Activated CD4-positive, alpha-beta T cell treated with anti-CD3 and anti-CD28 coated beads, Interleukin-10, Interleukin-2, amounts not matched to agents 100 ng/mL and 50 ng/mL, durations not matched to agents 16 hours and 8 hours (primary cell): ENCODE results near the gene SGK2.

Experiments used
- DNase-seq: peaks from one replicate; pipeline ENCODE4 v3.0.0-alpha.2; 2020

The SGK2 gene

DNA sequence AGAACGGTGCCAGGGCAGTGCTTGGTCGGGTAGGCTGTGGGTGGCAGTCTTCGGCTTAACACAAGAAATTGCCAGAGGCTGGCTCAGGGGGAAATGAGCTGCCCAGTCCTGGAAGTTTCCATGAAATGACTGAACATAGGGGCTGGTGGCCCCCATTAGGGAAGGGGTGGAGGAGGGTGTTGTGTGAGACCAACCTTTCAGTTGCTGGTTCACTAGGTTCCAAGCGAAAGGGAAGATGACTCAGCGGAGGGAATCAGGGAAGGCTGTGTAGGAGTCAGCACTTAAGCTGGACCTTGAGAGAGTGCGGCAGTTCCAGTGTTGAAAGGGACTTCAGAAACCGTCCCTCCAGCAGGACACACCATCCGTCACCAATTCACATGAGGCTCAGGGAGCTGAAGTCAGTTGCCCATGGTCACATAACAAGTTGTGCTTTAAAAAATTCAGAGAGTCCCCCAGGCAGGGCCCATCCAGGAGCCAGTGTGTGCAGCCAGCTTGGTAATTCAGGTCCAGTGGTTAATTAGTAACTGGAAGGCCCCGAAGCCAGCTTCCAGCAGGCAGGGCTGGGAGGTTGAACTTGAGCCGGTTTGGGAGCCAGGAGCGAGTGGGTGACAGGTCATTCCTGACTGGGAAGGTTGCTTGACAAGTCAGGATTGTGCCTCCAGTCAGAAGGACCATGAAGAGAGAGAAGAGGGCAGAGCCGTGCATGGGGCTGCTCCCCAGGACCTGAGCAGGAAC is at the start of gene SGK2:
Gene SGK2, plus strand, starts transcription at position 616 of the 735 bp plus-strand sequence. CDS start 7,469 bp downstream, outside the sequence.
- no peak for DNase-seq

- DNase-seq: no peak
These were observed 46.9 kb upstream of the SGK2 start for GRCh38 chr20:43511879-43512278.

DNA sequence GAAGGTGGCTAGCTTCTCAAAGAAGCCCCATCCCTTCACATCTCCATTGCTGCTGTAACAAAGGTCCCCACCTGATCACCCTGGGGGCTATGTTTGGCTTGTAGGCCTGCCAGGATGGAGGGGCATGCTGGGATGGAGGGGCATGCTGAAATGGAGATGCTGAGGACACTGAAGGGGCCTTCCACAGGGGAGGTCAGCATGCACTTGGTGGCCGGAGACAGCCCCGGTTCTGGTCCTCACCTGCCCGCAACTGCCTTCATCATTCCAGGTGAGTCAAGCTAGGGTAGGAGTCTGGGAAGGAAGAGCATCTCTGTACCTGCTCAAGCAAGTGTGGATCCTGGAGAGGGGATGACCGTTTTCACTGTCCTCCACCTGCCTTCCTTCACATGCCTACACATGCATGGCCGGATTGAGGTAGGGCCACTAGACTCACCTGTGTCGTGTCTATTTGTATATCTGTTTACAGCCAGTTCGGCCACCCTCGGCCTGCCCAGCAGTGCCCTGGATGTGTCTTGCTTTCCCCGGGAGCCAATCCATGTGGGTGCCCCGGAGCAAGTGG is 45.4 kb upstream of the SGK2 start:
- DNase-seq: no peak

DNA sequence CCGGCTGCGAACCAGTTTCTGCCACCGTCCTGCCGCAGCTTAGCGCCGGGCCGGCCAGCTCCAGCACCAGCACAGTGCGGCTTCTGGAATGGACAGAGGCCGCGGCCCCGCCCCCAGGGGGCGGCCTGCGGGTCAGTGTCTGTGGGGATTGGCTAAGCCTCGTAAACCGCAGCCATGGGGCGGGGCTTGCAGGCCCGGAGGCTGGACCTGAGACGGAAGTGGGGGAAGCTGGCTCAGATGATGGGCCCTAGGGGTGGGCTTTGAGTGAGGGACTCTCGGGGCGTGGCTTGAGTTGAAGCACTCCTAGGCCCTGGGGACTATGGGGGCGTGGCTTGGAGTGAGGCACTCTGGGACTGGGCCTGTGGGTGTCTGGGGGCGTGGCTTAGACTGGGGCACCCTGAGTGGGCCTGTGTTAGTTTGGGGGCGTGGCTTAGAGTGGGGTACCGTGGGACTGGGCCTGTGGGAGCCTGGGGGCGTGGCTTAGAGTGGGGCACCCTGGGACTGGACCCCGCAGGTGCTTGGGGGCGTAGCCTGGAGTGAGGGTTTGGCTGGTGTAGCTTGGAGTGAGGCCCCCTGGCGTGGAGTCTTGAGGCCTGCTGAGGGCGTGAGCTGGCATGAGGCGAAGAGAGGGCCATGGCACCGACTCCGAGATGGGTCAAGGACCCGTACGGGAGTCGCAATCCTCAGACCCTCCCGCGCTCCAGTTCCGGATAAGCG is 44.7 kb upstream of the SGK2 start:
- peak; percentile 97 for DNase-seq

DNA sequence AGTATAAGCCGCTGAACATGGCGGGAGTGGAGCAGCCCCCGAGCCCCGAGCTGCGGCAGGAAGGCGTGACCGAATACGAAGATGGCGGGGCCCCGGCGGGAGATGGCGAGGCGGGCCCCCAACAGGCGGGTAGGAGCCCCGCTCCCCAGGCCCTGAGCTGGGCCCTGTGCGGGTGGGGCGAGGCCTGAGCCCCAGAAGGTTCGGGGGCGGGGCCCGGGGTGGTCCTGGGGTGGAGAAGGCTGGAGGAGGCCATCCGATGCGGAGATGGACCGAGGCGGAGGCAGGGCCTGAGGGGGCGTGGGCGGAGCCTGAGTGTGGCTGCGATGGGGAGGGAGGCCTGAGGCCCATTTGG is 44.2 kb upstream of the SGK2 start:
- peak; percentile 16 for DNase-seq

DNA sequence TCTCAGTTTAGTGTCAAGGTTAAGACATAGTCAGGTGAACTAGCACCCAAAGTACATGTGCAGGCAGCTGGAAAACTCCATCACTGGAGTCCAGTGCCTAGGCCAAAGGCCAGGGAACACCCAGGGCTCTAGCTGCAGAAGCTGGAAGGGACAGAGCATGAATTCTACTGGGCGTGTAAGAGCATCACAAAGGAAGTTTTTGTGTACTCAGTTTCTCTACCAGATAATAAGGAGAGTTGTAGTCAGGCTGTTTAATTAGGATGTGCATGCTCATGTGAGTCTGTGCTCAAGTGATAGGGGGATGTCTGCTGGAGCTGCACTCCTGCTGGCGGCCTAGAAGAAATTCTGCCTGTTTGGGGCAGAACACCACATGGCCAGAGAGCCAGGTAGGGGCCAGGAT is 43.2 kb upstream of the SGK2 start:
- DNase-seq: no peak

DNA sequence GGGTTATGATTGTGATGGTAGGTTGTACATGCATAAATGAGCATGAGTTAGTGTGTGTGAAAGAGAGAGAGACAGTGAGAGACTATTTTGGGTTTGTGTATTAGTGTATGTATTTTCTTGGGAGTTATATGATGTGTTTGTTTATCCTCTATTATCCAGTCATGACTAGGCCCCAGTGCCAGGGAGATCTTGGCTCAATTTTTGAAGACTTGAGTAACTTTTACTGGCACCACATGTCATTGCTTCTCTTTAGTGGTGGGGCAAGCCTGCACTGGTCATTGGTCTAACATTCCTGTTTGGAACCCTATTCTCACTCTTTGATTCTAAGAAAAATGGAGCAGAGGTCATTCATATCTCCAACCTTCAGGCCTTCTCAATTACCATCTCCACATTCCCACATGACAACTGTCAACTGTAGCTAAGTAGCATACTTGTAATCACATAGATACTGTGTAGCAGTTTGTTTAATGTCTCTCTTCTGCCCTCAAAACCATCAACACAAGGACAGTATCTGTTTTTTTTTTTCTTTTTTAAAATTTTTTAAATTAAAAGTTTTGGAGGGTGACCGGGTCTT is 42.5 kb upstream of the SGK2 start:
- no peak for DNase-seq

DNA sequence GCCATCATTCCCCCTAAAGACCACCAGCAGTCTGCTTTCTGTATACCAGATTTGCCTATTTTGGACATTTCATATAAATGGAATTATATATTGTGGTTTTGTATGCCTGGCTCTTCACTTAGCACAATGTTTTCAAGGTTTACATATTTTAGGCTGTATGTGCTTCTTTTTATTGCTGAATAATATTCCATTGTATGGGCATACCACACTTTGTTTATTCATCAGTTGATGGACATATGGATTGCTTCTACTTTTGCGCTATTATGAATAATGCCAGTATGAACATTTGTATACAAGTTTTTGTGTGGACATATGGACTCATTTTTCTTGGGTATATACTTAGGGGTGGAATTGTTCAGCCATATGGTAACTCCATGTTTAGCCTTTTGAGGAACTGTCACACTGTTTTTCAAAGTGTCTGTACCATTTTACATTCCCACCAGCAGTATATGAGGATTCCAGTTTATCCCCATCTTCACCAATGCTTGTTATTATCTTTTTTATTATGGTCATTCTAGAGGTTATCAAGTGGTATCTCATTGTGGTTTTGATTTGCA is 38.7 kb upstream of the SGK2 start:
- no peak for DNase-seq

GRCh38 chr20:43525021-43525420 is 33.8 kb upstream of the SGK2 start:
- no peak for DNase-seq

GRCh38 chr20:43528258-43528875 is 30.5 kb upstream of the SGK2 start:
- DNase-seq: no peak

DNA sequence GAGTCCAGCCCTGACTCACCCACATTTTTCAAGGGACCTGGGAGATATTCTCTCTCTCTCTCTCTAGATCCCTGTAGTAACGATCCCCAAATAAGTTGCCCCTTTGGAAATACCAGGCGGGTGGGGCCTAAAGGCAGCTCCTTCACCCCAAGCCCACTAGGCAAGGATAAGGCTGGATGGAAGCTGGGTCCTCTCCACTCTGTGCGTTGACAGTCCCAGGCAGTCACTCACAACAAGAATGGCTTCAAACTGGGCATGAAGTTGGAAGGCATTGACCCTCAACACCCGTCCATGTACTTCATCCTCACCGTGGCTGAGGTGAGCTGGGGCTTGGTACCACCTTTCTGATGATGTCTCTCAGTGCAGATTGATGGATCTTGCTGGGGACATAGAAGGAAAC is 29.8 kb upstream of the SGK2 start:
- DNase-seq: no peak

- no peak for DNase-seq
These were observed 29.2 kb upstream of the SGK2 start for GRCh38 chr20:43529457-43530153.

DNA sequence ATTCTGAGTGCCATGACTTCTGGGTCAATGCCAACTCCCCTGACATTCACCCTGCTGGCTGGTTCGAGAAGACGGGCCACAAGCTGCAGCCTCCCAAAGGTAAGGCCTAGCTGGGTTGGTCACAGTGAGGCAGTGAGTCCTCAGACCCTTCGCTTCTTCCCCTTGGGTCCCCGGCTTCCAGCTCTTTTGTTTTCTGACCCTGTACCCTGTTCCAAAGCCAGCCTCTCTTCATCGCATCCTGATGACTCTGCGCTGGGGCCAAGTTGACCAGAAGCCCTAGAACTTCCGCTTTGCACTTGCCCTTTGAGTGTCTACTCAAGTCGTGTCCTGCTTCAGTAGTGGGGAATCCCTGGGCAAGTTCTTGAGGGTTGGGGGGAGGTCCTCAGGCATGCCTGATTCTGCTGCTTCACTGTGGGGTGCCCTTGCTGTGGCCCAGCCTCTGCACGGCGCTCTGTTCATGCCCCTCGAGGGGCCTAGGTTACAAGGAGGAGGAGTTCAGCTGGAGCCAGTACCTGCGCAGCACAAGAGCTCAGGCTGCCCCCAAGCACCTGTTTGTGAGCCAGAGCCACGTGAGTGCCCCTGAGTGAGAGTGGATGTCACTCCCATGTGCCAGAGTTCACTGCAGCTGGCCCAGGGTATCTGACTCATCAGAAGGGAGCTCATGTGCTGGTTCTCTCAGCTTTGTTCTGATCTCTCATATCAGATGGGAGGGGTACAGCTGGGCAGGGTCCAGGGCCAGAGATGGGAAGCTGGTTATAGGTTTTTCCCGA is 28.3 kb upstream of the SGK2 start:
- no peak for DNase-seq

DNA sequence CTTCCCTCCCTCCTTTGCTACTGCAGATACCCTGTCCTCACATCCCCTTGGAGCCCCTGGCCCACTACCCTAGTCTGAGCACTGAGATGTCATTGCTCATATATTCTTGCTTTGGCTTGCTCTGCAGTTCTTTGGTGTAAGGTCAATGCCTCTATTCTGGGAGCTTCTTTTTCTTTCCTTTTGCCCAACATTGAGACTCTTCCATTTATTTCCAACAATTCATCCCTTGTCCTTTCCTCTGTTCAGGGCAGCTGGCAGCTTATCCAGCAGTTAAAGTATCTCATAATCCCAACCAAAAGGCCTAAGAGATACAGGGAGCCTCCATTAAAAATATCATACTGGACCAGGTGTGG is 27.8 kb upstream of the SGK2 start:
- no peak for DNase-seq

- DNase-seq: no peak
These were observed 26.3 kb upstream of the SGK2 start for GRCh38 chr20:43532416-43533055.

- DNase-seq: no peak
These were observed 25.8 kb upstream of the SGK2 start for GRCh38 chr20:43533060-43533459.

GRCh38 chr20:43534016-43534415 is 24.8 kb upstream of the SGK2 start:
- DNase-seq: no peak

DNA sequence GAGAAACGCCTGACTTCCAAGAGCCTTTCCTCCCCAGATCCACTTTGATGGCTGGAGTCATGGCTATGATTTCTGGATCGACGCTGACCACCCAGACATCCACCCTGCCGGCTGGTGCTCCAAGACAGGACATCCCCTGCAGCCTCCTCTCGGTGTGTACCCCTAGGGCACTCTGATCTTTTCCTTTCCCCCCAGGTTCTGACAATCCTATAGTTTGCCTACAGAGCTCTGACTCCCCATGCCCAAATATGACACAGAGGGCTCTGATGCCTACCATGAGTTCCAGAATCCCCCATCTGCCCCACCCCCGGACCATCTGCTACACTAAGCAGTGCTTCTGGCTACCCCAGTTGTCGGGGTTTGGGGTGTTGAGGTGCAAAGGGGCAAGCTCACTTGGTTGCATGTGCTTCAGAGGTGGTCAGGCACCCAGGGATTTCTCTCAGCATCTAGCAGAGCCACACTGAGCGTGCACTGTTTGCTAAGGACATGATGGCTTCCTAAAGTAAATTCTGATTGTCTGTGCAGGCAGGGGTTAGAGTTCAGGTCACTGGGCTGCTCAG is 24.0 kb upstream of the SGK2 start:
- no peak for DNase-seq

DNA sequence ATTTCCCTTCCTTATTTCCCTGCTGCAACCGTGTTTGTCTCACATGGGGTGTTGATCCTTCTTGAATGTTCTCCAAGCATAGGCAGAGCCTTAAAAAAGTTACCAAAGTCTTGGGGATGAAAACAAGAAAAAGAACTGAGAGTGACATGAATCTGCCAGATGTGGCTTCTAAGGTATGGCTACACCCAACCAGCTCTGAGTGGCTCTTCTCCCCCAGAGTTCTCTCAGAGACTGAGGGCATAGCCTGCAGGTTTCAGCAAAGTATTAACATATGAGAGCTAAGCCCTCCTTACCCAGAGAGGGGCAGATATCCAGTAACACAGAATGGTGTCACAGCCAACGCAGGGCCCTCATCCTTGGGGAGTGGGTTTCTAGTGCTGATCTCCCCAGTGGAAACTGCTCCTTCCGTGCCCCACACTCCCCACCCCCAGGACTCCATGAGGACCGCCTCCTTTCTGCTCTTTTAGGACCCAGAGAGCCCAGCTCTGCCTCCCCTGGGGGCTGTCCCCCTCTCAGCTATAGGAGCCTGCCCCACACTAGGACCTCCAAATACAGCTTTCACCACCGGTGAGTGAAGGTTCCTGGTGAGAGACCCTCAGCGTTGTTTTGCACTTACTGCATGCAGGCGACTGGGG is 23.3 kb upstream of the SGK2 start:
- no peak for DNase-seq

DNA sequence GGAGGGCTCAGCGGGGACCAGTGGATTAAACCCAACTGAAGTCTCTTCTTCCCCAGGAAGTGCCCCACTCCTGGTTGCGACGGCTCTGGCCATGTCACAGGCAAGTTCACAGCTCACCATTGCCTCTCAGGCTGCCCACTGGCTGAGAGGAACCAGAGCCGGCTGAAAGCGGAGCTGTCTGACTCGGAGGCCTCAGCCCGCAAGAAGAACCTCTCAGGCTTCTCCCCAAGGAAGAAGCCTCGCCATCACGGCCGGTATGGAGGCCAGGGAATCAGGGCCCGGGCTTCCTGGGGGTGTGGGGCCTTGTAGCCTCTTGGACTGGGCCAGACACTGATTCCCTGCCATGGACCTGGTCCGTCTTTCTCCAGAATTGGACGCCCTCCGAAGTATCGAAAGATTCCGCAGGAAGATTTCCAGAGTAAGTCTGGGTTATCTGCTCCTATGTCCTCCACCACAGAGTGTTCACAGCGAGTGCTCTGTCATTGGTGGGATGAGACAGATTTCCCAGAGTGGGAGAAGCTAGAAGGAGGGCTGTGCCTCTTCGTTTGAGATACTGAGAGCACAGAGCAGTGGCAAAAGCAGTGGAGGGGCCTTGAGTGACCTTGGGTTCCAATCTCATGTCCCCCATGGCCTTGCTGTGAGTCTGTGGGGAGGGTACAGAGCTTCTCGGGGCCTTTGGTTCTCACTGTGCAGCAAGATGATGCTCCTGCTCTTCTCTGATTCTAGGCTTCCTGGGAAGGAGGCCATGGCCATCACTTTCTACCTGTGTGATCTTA is 22.6 kb upstream of the SGK2 start:
- no peak for DNase-seq
